ENCODE data around the gene SELENOH.
"Not testable (repeated sequence)": the region's sequence is repeated elsewhere in the genome, so short reads cannot be mapped to it uniquely, and the experiment has no call there.

SELENOH gene

GRCh38 chr11:57741132-57742086 is at the start of gene SELENOH:
Gene SELENOH (plus strand): TSS chr11:57741491. CDS start chr11:57741596, 105 bp downstream.
- peak; percentile 81 for DNase-seq (ENCODE audit: low read depth, low spot score)

- DNase-seq (ENCODE audit: low read depth, low spot score) = no peak
Measured at GRCh38 chr11:57698843-57699365, 42.4 kb upstream of the SELENOH start.

GRCh38 chr11:57699813-57700212 is 41.5 kb upstream of the SELENOH start:
- DNase-seq (ENCODE audit: low read depth, low spot score) = no peak

- DNase-seq (ENCODE audit: low read depth, low spot score) = no peak
Measured at GRCh38 chr11:57700425-57700824, 40.9 kb upstream of the SELENOH start.

GRCh38 chr11:57703341-57703740 is 38.0 kb upstream of the SELENOH start:
- DNase-seq (ENCODE audit: low read depth, low spot score) = no peak

GRCh38 chr11:57704932-57705331 is 36.4 kb upstream of the SELENOH start:
- no peak for DNase-seq (ENCODE audit: low read depth, low spot score)

- not testable (repeated sequence) for DNase-seq (ENCODE audit: low read depth, low spot score)
Measured at GRCh38 chr11:57705432-57705831, 35.9 kb upstream of the SELENOH start.

- DNase-seq (ENCODE audit: low read depth, low spot score) = no peak
Measured at GRCh38 chr11:57709802-57710367, 31.4 kb upstream of the SELENOH start.

- peak; percentile 44 for DNase-seq (ENCODE audit: low read depth, low spot score)
Measured at GRCh38 chr11:57711414-57712255, 29.7 kb upstream of the SELENOH start, which contains the start of gene MED19. Gene MED19 (minus strand): TSS chr11:57712215. CDS start chr11:57712179, 36 bp downstream.

GRCh38 chr11:57712256-57713150 is 28.8 kb upstream of the SELENOH start, which contains the start of gene TMX2:
Gene TMX2 (plus strand): TSS chr11:57712593. CDS start chr11:57712619, 26 bp downstream.
- DNase-seq (ENCODE audit: low read depth, low spot score) = peak; percentile 84

- no peak for DNase-seq (ENCODE audit: low read depth, low spot score)
Measured at GRCh38 chr11:57713835-57714234, 27.5 kb upstream of the SELENOH start.

- DNase-seq (ENCODE audit: low read depth, low spot score) = not testable (repeated sequence)
Measured at GRCh38 chr11:57716726-57717125, 24.6 kb upstream of the SELENOH start.

GRCh38 chr11:57727185-57727584 is 14.1 kb upstream of the SELENOH start:
- no peak for DNase-seq (ENCODE audit: low read depth, low spot score)

GRCh38 chr11:57728829-57729228 is 12.5 kb upstream of the SELENOH start:
- DNase-seq (ENCODE audit: low read depth, low spot score) = no peak

- DNase-seq (ENCODE audit: low read depth, low spot score) = no peak
Measured at GRCh38 chr11:57729479-57729878, 11.8 kb upstream of the SELENOH start.

GRCh38 chr11:57732661-57733060 is 8.6 kb upstream of the SELENOH start:
- DNase-seq (ENCODE audit: low read depth, low spot score) = no peak

GRCh38 chr11:57735619-57736298 is 5.5 kb upstream of the SELENOH start:
- DNase-seq (ENCODE audit: low read depth, low spot score) = no peak

GRCh38 chr11:57742087-57742452 is 779 bp downstream of the SELENOH start:
- no peak for DNase-seq (ENCODE audit: low read depth, low spot score)

GRCh38 chr11:57744357-57744756 is 3.1 kb downstream of the SELENOH start:
- DNase-seq (ENCODE audit: low read depth, low spot score) = no peak

GRCh38 chr11:57745206-57745605 is 3.9 kb downstream of the SELENOH start:
- no peak for DNase-seq (ENCODE audit: low read depth, low spot score)

Measured in activated CD4-positive, CD25-positive, alpha-beta regulatory T cell treated with anti-CD3 and anti-CD28 coated beads, Interleukin-2, amount 50 U/mL, for 16 hours (primary cell).